GM21723 (cell line): ENCODE results near the gene DIP2B.

ENCODE experiments used
- ATAC-seq: cut with Tn5 transposase; IDR thresholded peaks from one replicate; pipeline ENCODE4 v1.9.1; 2021; ENCODE audit warnings: mild to moderate bottlenecking, moderate library complexity; ENCODE audit not compliant: unreplicated experiment

Gene DIP2B

GRCh38 chr12:50611021-50611744 lies 106.4 kb downstream of the DIP2B start:
- ATAC-seq = no peak

- ATAC-seq = no peak
Observed at GRCh38 chr12:50612882-50613281, 108.1 kb downstream of the DIP2B start.

GRCh38 chr12:50613463-50613862 lies 108.7 kb downstream of the DIP2B start:
- ATAC-seq = no peak

GRCh38 chr12:50614167-50614759 lies 109.5 kb downstream of the DIP2B start:
- ATAC-seq = no peak

- ATAC-seq = no peak
Observed at GRCh38 chr12:50615145-50615906, 110.5 kb downstream of the DIP2B start.

GRCh38 chr12:50615907-50616296 lies 111.1 kb downstream of the DIP2B start:
- no peak for ATAC-seq

GRCh38 chr12:50617657-50618056 lies 112.9 kb downstream of the DIP2B start:
- ATAC-seq = no peak

- ATAC-seq = no peak
Observed at GRCh38 chr12:50618864-50619609, 114.3 kb downstream of the DIP2B start.

GRCh38 chr12:50619610-50619958 lies 114.8 kb downstream of the DIP2B start:
- ATAC-seq = no peak

- ATAC-seq = no peak
Observed at GRCh38 chr12:50620109-50620977, 115.6 kb downstream of the DIP2B start.

GRCh38 chr12:50620978-50621360 lies 116.2 kb downstream of the DIP2B start:
- no peak for ATAC-seq

GRCh38 chr12:50621399-50622300 lies 116.9 kb downstream of the DIP2B start:
- no peak for ATAC-seq

GRCh38 chr12:50625029-50625925 lies 120.5 kb downstream of the DIP2B start:
- ATAC-seq = no peak

- ATAC-seq = no peak
Observed at GRCh38 chr12:50626026-50626425, 121.2 kb downstream of the DIP2B start.

- ATAC-seq = no peak
Observed at GRCh38 chr12:50627491-50627890, 122.7 kb downstream of the DIP2B start.

- ATAC-seq = no peak
Observed at GRCh38 chr12:50628394-50628793, 123.6 kb downstream of the DIP2B start.

- ATAC-seq = no peak
Observed at GRCh38 chr12:50633955-50634354, 129.2 kb downstream of the DIP2B start.

- ATAC-seq = no peak
Observed at GRCh38 chr12:50634379-50634778, 129.6 kb downstream of the DIP2B start.
